Liver (tissue), 9 donors: Measurements from ENCODE around the gene TRUB2. TPM values are rescaled to one million over a fixed set of nuclear protein-coding genes. Genes with fewer than 3 reads are reported as not detected.

Experiments
- DNase-seq: peaks from one replicate; pipeline ENCODE4 v3.0.0-alpha.2; 2017; ENCODE audit warnings: low spot score
- H3K27ac ChIP-seq, 2 donors: one replicate each; pipeline ENCODE4 v1.7.0; 2013; ENCODE audit warnings: inconsistent platforms in 2 of 2, low read length in 2 of 2, control low read depth in 1 of 2, low read depth in 1 of 2, mild to moderate bottlenecking in 1 of 2
- H3K27me3 ChIP-seq, 4 donors: one replicate each; pipeline versions ENCODE4 v1.6.1 to v1.7.0; 2013; ENCODE audit warnings: low read length in 3 of 4, inconsistent platforms in 1 of 4, mild to moderate bottlenecking in 1 of 4, moderate library complexity in 1 of 4; ENCODE audit not compliant: control insufficient read depth in 4 of 4, insufficient read depth in 4 of 4
- H3K36me3 ChIP-seq, 4 donors: one replicate each; pipeline versions ENCODE4 v1.6.1 to v1.7.0; 2013; ENCODE audit warnings: low read length in 3 of 4, mild to moderate bottlenecking in 3 of 4, low read depth in 1 of 4, moderate library complexity in 1 of 4; ENCODE audit not compliant: control insufficient read depth in 4 of 4, insufficient read depth in 3 of 4
- H3K4me1 ChIP-seq, 4 donors: one replicate each; pipeline versions ENCODE4 v1.6.1 to v1.7.0; 2013; ENCODE audit warnings: low read length in 3 of 4, mild to moderate bottlenecking in 3 of 4, moderate library complexity in 1 of 4; ENCODE audit not compliant: control insufficient read depth in 4 of 4, insufficient read depth in 4 of 4
- H3K4me3 ChIP-seq, 3 donors: one replicate each; pipeline versions ENCODE4 v1.6.1 to v1.7.0; 2013; ENCODE audit warnings: low read length in 3 of 3, control low read depth in 1 of 3, low read depth in 1 of 3, mild to moderate bottlenecking in 1 of 3
- H3K9ac ChIP-seq, 2 donors: one replicate each; pipeline ENCODE4 v1.7.0; 2013; ENCODE audit warnings: low read length in 2 of 2, mild to moderate bottlenecking in 2 of 2, moderate library complexity in 2 of 2, control low read depth in 1 of 2, low read depth in 1 of 2
- H3K9me3 ChIP-seq, 4 donors: one replicate each; pipeline versions ENCODE4 v1.6.1 to v1.7.0; 2013; ENCODE audit warnings: low read length in 3 of 4; ENCODE audit not compliant: control insufficient read depth in 4 of 4
- ATF3 ChIP-seq: IDR thresholded peaks from 2 replicates; pipeline ENCODE4 v1.6.1; 2016; ENCODE audit warnings: antibody characterized with exemption
- EGR1 ChIP-seq, 2 donors: IDR thresholded peaks; 2 replicates each; pipeline ENCODE4 v1.6.1; 2016 to 2018; ENCODE audit warnings: antibody characterized with exemption in 2 of 2, low read depth in 2 of 2
- FOXA1 ChIP-seq: IDR thresholded peaks from 2 replicates; pipeline ENCODE4 v1.6.1; 2016; ENCODE audit warnings: antibody characterized with exemption
- FOXA2 ChIP-seq: IDR thresholded peaks from 2 replicates; pipeline ENCODE4 v1.6.1; 2016; ENCODE audit warnings: antibody characterized with exemption
- GABPA ChIP-seq, 2 donors: IDR thresholded peaks in 1 of 2; conservative IDR thresholded peaks in 1 of 2; 2 replicates each; pipeline ENCODE4 v1.6.1; 2016; ENCODE audit warnings: antibody characterized with exemption in 2 of 2, mild to moderate bottlenecking in 1 of 2, moderate library complexity in 1 of 2
- HNF4A ChIP-seq, 2 donors: conservative IDR thresholded peaks; 2 replicates each; pipeline ENCODE4 v1.6.1; 2016; ENCODE audit warnings: antibody characterized with exemption in 2 of 2, mild to moderate bottlenecking in 2 of 2
- HNF4G ChIP-seq: IDR thresholded peaks from 2 replicates; pipeline ENCODE4 v1.6.1; 2016; ENCODE audit warnings: antibody characterized with exemption
- JUND ChIP-seq, 2 donors: IDR thresholded peaks; 2 replicates each; pipeline ENCODE4 v1.6.1; 2016; ENCODE audit warnings: antibody characterized with exemption in 2 of 2
- MAX ChIP-seq: IDR thresholded peaks from 2 replicates; pipeline ENCODE4 v1.6.1; 2016; ENCODE audit warnings: antibody characterized with exemption
- NR2F2 ChIP-seq: IDR thresholded peaks from 2 replicates; pipeline ENCODE4 v1.6.1; 2016; ENCODE audit warnings: antibody characterized with exemption
- RAD21 ChIP-seq, 2 donors: IDR thresholded peaks; 2 replicates each; pipeline ENCODE4 v1.6.1; 2016; ENCODE audit warnings: antibody characterized with exemption in 2 of 2, mild to moderate bottlenecking in 2 of 2
- REST ChIP-seq: IDR thresholded peaks from 2 replicates; pipeline ENCODE4 v1.6.1; 2016; ENCODE audit warnings: antibody characterized with exemption, mild to moderate bottlenecking
- RXRA ChIP-seq, 2 donors: IDR thresholded peaks; 2 replicates each; pipeline ENCODE4 v1.6.1; 2017 to 2018; ENCODE audit warnings: antibody characterized with exemption in 2 of 2, mild to moderate bottlenecking in 1 of 2
- SP1 ChIP-seq: IDR thresholded peaks from 2 replicates; pipeline ENCODE4 v1.6.1; 2018; ENCODE audit warnings: antibody characterized with exemption, mild to moderate bottlenecking
- TAF1 ChIP-seq: conservative IDR thresholded peaks from 2 replicates; pipeline ENCODE4 v1.6.1; 2016; ENCODE audit warnings: antibody characterized with exemption, mild to moderate bottlenecking
- YY1 ChIP-seq: IDR thresholded peaks from 2 replicates; pipeline ENCODE4 v1.6.1; 2016; ENCODE audit warnings: antibody characterized with exemption, mild to moderate bottlenecking
- ZBTB33 ChIP-seq: IDR thresholded peaks from 2 replicates; pipeline ENCODE4 v1.6.1; 2016; ENCODE audit warnings: antibody characterized with exemption
- WGBS: extraction: QIAGEN DNeasy Blood & Tissue Kit; methylation state at CpG from one replicate; pipeline ENCODE4 v1.1.7; 2013; 5-methylcytosine and 5-hydroxymethylcytosine counted together
- polyA plus RNA-seq, 2 donors: library from polyadenylated mRNA; stranded (reverse) in 1 of 2; unstranded in 1 of 2; fragments of 200-250 nt in 1 of 2; fragments of >200 nt in 1 of 2; fragmentation: Nextera tagmentation in 1 of 2; extraction: Ambion mirVana in 1 of 2; gene quantifications; one replicate each; pipeline versions ENCODE4 v1.2.1 to v1.2.3, GENCODE V29; 2013 to 2015
- total RNA-seq, 2 donors: library from RNA; depleted of rRNA; stranded (reverse); fragments of >200 nt; gene quantifications; one replicate each; pipeline ENCODE4 v1.2.3, GENCODE V29; 2014
- TF ChIP-seq, protein P1 (sequence below): fragments of 150-350 bp; IDR thresholded peaks from 2 replicates; pipeline ENCODE4 v1.5.1; 2017; ENCODE audit warnings: improper control_type of control experiment, low read depth, low read length; ENCODE audit not compliant: missing input control
- donor health status: healthy.
- donor health status: healthy.
- donor health status: healthy.
- donor health status: healthy.
- donor health status: healthy.

TRUB2 gene
- total and polyA plus RNA-seq, 4 donors = 12.7 to 35.8 (median 19.4) TPM

DNA sequence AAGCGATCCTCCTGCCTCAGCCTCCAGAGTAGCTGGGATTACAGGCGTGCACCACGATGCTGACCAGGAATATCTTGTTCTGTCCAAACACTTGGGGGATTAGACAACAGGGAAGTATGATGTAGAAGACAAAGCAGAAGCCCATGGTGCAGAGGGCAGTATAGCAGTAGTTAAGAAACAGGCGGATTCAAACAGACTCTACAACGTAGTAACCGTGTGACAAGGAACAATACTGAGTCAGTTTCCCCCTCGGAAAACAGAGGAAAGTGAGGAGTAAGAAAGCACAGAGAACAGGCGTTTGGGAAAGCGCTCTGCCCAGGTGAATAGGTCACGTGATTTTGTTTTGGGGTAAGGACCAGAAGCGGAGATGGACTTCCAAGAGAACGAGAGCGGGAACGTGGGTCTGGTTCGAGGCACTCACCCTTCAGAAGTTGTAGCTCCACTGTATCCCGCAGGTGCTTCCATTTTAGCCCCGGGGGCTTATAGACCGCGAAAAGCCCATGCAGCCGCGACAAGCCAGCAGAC is 306 bp downstream of the TRUB2 start:
- H3K27me3 ChIP-seq = no peaks in the 10 kb centered on the region
- no peaks in the 10 kb centered on the region for H3K9me3 ChIP-seq
- 2% methylated on average over 21 of the region's 21 CpGs for WGBS
- peaks cover 9 to 38% (median 31%) of the 10 kb centered on the region in 4 donors for H3K4me1 ChIP-seq
- DNase-seq = no peak
- H3K9ac ChIP-seq = peak overlapping the region; percentile 12 to 21
- TF ChIP-seq NR2F2 (no peak), RXRA (IDR thresholded peaks at IDR 0.05) (no peak), ATF3 (no peak), FOXA1 (no peak), JUND (IDR thresholded peaks at IDR 0.05) (no peak), HNF4A (conservative IDR thresholded peaks at IDR 0.05) (no peak), MAX (no peak), FOXA2 (no peak), SP1 (no peak), EGR1 (IDR thresholded peaks at IDR 0.05; ENCODE audit: low read depth in 2 of 2) (no peak), REST (no peak), RAD21 (IDR thresholded peaks at IDR 0.05) (no peak), TAF1 (no peak), YY1 (no peak), GABPA (IDR thresholded peaks at IDR 0.05 in 1 of 2, conservative IDR thresholded peaks at IDR 0.05 in 1 of 2) (no peak), HNF4G (no peak), ZBTB33 (no peak)
- TF ChIP-seq, protein P1, sequence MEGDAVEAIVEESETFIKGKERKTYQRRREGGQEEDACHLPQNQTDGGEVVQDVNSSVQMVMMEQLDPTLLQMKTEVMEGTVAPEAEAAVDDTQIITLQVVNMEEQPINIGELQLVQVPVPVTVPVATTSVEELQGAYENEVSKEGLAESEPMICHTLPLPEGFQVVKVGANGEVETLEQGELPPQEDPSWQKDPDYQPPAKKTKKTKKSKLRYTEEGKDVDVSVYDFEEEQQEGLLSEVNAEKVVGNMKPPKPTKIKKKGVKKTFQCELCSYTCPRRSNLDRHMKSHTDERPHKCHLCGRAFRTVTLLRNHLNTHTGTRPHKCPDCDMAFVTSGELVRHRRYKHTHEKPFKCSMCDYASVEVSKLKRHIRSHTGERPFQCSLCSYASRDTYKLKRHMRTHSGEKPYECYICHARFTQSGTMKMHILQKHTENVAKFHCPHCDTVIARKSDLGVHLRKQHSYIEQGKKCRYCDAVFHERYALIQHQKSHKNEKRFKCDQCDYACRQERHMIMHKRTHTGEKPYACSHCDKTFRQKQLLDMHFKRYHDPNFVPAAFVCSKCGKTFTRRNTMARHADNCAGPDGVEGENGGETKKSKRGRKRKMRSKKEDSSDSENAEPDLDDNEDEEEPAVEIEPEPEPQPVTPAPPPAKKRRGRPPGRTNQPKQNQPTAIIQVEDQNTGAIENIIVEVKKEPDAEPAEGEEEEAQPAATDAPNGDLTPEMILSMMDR = no peak
- H3K36me3 ChIP-seq = peaks cover 0 to 22% (median 4%) of the 10 kb centered on the region in 4 donors
- peak overlapping the region in 1 of 2 donors; percentile 87 for H3K27ac ChIP-seq
- H3K4me3 ChIP-seq = peak overlapping the region; percentile 69 to 89 (median 75)
